Hypothalamus (tissue), 51 donors: Measurements from ENCODE around the gene ANOS1.
"Not testable (repeated sequence)": the region's sequence is repeated elsewhere in the genome, so short reads cannot be mapped to it uniquely, and the experiment has no call there.

Source experiments
- DNase-seq, 51 donors: peaks; one replicate each; lab custom pipeline; 2025; lab: John Stamatoyannopoulos, UW

ANOS1 gene

GRCh38 chrX:8635812-8636211 lies 96.1 kb downstream of the ANOS1 start:
- no peak for DNase-seq

- no peak for DNase-seq
Measured at GRCh38 chrX:8632924-8633323, 99.0 kb downstream of the ANOS1 start.

GRCh38 chrX:8629871-8630270 lies 102.1 kb downstream of the ANOS1 start:
- no peak for DNase-seq

GRCh38 chrX:8627796-8628195 lies 104.1 kb downstream of the ANOS1 start:
- DNase-seq = no peak

- no peak for DNase-seq
Measured at GRCh38 chrX:8607326-8607725, 124.6 kb downstream of the ANOS1 start.

GRCh38 chrX:8604131-8604530 lies 127.8 kb downstream of the ANOS1 start:
- DNase-seq = peak in 1 of 51 donors; percentile 0

DNA sequence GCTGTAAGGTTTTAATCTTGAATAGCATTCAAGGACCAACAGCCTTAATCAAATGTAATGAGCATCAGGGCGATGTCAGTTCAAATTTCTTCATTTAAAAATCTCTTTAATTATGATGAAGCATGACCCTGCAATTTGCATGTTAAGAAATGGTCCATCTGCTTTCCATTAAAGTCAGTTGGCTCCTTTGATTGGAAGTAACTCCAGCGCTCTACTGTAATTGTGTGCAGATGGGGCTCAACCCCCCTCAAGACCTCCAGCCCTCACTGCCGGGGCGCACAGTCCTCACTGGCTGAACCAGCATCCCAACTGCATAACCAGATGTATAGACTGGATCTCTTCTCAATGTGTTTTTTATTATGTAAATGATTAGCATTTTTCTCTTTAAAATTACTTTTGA lies 140.4 kb downstream of the ANOS1 start:
- no peak for DNase-seq

GRCh38 chrX:8586953-8587352 lies 145.0 kb downstream of the ANOS1 start:
- no peak for DNase-seq

GRCh38 chrX:8579602-8580001 lies 152.3 kb downstream of the ANOS1 start:
- DNase-seq = no peak

GRCh38 chrX:8576821-8577220 lies 155.1 kb downstream of the ANOS1 start:
- no peak for DNase-seq

DNA sequence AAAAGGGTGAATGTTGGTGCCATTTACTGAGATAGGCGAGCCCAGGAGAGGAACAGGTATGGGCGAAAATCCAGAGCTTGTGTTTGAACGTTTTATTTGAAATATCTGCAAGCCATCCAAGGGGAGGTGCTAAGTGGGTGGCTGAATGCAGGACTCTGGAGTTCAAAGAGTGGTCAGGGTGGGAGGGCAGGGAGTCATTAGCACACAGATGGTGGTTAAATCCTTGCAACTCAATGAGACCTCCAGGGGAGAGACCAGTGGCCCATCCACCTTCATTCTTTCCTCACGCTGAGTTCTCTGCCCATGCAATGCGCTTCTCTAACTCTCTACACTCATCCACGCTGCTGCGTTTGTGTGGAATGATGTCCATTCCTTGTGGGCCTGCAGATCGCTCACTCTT lies 166.2 kb downstream of the ANOS1 start:
- DNase-seq = no peak

DNA sequence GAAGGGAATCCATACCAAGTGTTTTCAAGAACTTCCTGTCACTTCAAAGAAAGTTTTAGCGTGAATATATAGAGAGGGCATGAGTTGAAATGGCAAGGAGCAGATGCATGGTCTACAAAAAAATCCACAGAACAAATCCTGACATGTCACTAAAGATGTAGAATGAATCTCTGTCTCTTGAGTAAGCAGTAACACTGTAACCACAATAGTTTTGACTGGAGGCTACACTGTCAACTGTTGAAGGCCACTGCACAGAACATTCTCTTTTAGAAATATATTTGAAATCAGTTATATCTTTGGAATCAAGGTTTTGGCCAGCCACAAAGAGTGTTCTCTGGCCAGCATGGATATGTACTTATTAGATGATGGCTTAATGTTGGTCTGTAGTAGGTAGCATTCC lies 183.5 kb downstream of the ANOS1 start:
- no peak for DNase-seq

GRCh38 chrX:8546715-8547114 lies 185.2 kb downstream of the ANOS1 start:
- DNase-seq = no peak

DNA sequence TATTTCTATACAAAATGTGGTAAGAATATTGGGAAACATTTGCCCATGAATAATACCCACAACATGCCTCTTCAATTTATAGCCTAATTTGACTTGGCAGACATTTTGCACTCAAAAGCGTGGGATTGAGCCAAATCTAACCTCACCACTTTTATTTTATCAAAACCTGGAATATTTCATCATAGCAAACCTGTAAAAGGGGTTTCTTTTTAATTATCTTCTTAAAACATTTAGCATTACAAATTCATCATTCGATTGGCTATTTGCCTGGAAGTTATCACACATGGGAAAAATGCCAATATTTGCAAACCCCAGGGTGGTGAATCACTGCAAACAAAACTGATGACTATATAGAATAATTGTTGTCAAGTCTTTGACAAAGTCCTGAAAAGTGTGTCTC lies 211.1 kb downstream of the ANOS1 start:
- no peak for DNase-seq

DNA sequence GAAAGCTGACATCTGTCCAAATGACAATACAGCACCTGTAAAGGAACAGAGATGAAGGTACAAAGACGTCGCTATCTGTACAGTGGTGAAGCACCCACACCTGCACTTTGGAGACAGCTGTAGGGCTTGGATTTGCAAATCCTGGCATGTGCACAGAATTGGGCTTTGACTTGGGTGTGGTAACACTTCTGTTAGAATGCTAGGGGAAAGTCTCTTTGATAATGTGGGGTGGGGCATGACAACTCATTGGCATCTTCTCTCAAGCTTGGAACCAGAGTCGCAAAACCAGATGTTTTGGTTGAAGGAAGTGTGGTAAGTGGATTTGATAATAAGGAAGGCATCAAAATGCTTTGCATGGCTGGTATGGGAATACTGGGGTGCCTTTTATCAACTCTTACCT lies 211.8 kb downstream of the ANOS1 start:
- DNase-seq = no peak

DNA sequence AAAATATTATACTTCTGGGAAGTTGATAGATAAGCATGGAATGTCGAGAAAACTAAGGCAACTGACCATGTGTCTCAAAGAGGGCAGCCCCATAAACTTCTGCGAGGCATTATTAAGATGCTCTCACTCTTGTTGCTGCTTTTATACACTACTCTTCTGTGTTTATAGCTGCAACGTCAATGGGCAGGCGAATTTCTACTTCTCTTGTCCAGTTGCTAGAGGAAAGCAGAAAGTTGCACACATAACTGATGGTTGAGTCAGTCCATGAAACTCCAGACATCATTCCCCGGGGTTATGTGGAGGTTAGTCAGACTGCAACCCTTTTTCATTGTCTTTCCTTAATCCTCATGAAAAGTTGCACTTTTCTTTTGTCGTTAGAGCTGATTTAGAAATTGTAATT lies 227.5 kb downstream of the ANOS1 start:
- DNase-seq = no peak

DNA sequence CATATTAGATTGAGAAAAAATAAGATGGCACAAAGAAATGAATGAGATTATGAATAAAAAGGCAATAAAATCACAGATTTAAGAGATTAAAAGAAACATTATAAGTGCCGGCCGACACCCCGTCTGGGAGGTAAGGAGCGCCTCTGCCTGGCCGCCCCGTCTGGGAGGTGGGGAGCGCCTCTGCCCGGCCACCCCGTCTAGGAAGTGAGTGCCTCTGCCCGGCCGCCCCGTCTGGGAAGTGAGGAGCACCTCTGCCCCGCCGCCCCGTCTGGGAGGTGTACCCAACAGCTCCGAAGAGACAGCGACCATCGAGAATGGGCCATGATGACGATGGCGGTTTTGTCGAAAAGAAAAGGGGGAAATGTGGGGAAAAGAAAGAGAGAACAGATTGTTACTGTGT lies 229.8 kb downstream of the ANOS1 start:
- DNase-seq = not testable (repeated sequence)

GRCh38 chrX:8500203-8500602 lies 231.7 kb downstream of the ANOS1 start:
- no peak for DNase-seq

- peak in 1 of 51 donors; percentile 0 for DNase-seq
Measured at GRCh38 chrX:8495036-8495435, 236.9 kb downstream of the ANOS1 start.

DNA sequence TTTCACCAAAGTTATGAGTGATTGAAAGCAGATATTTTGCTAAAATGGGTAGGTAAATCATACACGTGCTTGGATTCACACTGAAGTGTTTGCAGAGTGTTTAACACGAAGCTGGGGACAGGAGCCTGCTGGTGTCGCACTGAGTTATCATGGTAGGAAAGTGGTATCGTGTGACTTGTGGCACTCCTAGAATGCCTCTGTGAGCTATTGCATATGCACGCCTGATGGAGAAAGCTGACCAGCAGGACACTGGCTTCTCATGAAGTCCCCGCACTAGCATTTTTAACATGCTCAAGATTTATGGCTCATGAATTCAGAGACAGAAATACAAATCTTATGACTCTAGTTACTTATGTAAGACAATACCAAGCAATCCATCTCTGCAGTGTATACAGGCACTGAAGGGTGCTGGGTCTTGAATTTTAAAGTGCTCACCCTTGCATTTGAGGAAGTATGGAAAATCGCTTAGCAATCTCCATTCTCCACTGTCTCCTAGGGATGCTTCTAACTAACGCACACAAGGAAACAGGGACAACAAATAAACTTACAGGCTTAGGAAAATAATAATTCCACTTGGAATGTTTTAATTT lies 247.5 kb downstream of the ANOS1 start:
- no peak for DNase-seq
